H1 (cell line): ENCODE measurements around the gene SLC16A2. TPM values are rescaled to one million over a fixed set of nuclear protein-coding genes. Genes with fewer than 3 reads are reported as not detected.

Experiments
- CTCF ChIP-seq, 3 experiments: IDR thresholded peaks; 1 replicate in 2 of 3; 2 replicates in 1 of 3; pipeline versions ENCODE4 v1.5.1 to v1.6.1; 2011; ENCODE audit warnings: low read length in 3 of 3, mild to moderate bottlenecking in 3 of 3, inconsistent platforms in 2 of 3, low read depth in 1 of 3, moderate library complexity in 1 of 3; ENCODE audit not compliant: insufficient read depth in 1 of 3; ENCODE audit errors: control extremely low read depth in 1 of 3
- JUN ChIP-seq: IDR thresholded peaks from 2 replicates; pipeline ENCODE4 v1.6.1; 2011; ENCODE audit warnings: low read depth, mild to moderate bottlenecking, improper control_type of control experiment, low read length
- ZNF274 ChIP-seq: IDR thresholded peaks from 2 replicates; pipeline ENCODE4 v1.7.0; 2012; ENCODE audit warnings: low read length, borderline replicate concordance; ENCODE audit errors: extremely low read depth
- polyA plus RNA-seq, 7 experiments: library from polyadenylated mRNA; depleted of rRNA in 3 of 7; stranded (reverse) in 5 of 7; unstranded in 2 of 7; fragments of >200 nt in 5 of 7; fragments of 200-250 nt in 2 of 7; gene quantifications; 1 replicate in 5 of 7; 2 replicates in 1 of 7; 4 replicates in 1 of 7; pipeline versions ENCODE4 v1.2.1 to v1.2.3, GENCODE V29; 2011 to 2013; ENCODE audit warnings: missing spikeins in 2 of 7, mixed read lengths in 2 of 7
- total RNA-seq: library from RNA; stranded (reverse); fragmentation: NEBNext Ultra II Directional; extraction: Animal tissue kit (Norgen Biotek cat#: 25700); gene quantifications from 2 replicates; pipeline ENCODE4 v1.2.1, GENCODE V29; 2021

Gene SLC16A2
- total and polyA plus RNA-seq, 2 of the 8 experiments (the other 6 are each of a cell fraction or from before 2014, with no cell fraction given), result 24.4 to 32.2 TPM

DNA sequence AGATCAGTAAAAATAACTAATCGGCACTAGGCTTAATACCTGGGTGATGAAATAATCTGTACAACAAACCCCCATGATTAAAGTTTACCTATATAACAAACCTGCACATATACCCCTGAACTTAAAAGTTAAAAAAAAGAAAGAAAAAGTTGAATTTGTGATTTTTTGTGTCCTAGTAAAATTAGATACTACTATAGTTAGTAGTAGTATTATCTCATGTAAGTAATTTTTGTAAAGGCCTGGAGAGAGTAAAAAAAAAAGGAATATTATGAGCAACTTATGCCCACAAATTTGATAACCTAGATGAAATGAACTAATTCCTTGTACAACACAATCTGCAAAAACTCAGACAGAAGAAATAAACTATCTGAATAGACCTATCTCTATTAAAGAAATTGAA lies 25.7 kb upstream of the SLC16A2 start (continued):
- TF ChIP-seq CTCF (IDR thresholded peaks at IDR 0.05; ENCODE audit: control extremely low read depth in 1 of 3, insufficient read depth in 1 of 3, low read depth in 1 of 3, low read length in 3 of 3) (no peak), JUN (no peak), ZNF274 (no peak)
